Mesenchymal stem cell (in vitro differentiated cells and primary cell): ENCODE data around the gene RASSF1.

Experiments used
- DNase-seq: peaks from one replicate; pipeline ENCODE4 v3.0.0-alpha.2; 2013
- H2AFZ ChIP-seq: one replicate; pipeline ENCODE4 v1.6.1; 2013; ENCODE audit warnings: low read depth, mild to moderate bottlenecking, control low read depth, inconsistent platforms, low read length, moderate library complexity
- H2AK5ac ChIP-seq: 2 replicates; pipeline ENCODE4 v1.6.1; 2013; ENCODE audit warnings: low read length, moderate library complexity, mild to moderate bottlenecking, inconsistent platforms; ENCODE audit not compliant: severe bottlenecking
- H2BK120ac ChIP-seq: one replicate; pipeline ENCODE4 v1.6.1; 2013; ENCODE audit warnings: low read depth, mild to moderate bottlenecking, inconsistent platforms, low read length, moderate library complexity
- H2BK12ac ChIP-seq, 2 experiments: one replicate each; pipeline ENCODE4 v1.6.1; 2013; ENCODE audit warnings: inconsistent platforms in 2 of 2, low read length in 2 of 2, mild to moderate bottlenecking in 2 of 2, moderate library complexity in 2 of 2, control low read depth in 1 of 2
- H2BK15ac ChIP-seq: one replicate; pipeline ENCODE4 v1.6.1; 2013; ENCODE audit warnings: mild to moderate bottlenecking, low read depth, inconsistent platforms; ENCODE audit not compliant: poor library complexity, severe bottlenecking
- H2BK5ac ChIP-seq: 2 replicates; pipeline ENCODE4 v1.6.1; 2013; ENCODE audit warnings: low read depth, mild to moderate bottlenecking, low read length, control low read depth, inconsistent platforms; ENCODE audit not compliant: poor library complexity, severe bottlenecking
- H3K14ac ChIP-seq, 2 experiments: one replicate each; pipeline ENCODE4 v1.6.1; 2013; ENCODE audit warnings: inconsistent platforms in 2 of 2, low read length in 2 of 2, control low read depth in 1 of 2, mild to moderate bottlenecking in 1 of 2, moderate library complexity in 1 of 2
- H3K18ac ChIP-seq, 2 experiments: one replicate each; pipeline ENCODE4 v1.6.1; 2013; ENCODE audit warnings: inconsistent platforms in 2 of 2, low read length in 2 of 2, control low read depth in 1 of 2, low read depth in 1 of 2, mild to moderate bottlenecking in 1 of 2
- H3K23ac ChIP-seq, 2 experiments: one replicate each; pipeline ENCODE4 v1.6.1; 2013; ENCODE audit warnings: inconsistent platforms in 2 of 2, low read length in 2 of 2, mild to moderate bottlenecking in 2 of 2, moderate library complexity in 2 of 2, control low read depth in 1 of 2
- H3K27ac ChIP-seq: 2 replicates; pipeline ENCODE4 v1.5.1; 2013; ENCODE audit warnings: mild to moderate bottlenecking, moderate library complexity, low read length, control low read depth, inconsistent platforms; ENCODE audit not compliant: poor library complexity, severe bottlenecking
- H3K27me3 ChIP-seq, 2 experiments: 2 replicates each; pipeline versions ENCODE4 v1.6.1 to v1.7.0; 2013; ENCODE audit warnings: low read length in 2 of 2, mild to moderate bottlenecking in 2 of 2, moderate library complexity in 2 of 2, control low read depth in 1 of 2, inconsistent platforms in 1 of 2; ENCODE audit not compliant: control insufficient read depth in 1 of 2, insufficient read depth in 1 of 2
- H3K36me3 ChIP-seq, 2 experiments: 2 replicates each; pipeline versions ENCODE4 v1.6.1 to v1.7.0; 2013; ENCODE audit warnings: low read length in 2 of 2, control low read depth in 1 of 2, inconsistent platforms in 1 of 2, low read depth in 1 of 2, mild to moderate bottlenecking in 1 of 2; ENCODE audit not compliant: insufficient read depth in 2 of 2, control insufficient read depth in 1 of 2
- H3K4ac ChIP-seq, 2 experiments: one replicate each; pipeline ENCODE4 v1.6.1; 2013; ENCODE audit warnings: inconsistent platforms in 2 of 2, low read length in 2 of 2, mild to moderate bottlenecking in 2 of 2, moderate library complexity in 2 of 2, control low read depth in 1 of 2, low read depth in 1 of 2
- H3K4me1 ChIP-seq: 2 replicates; pipeline ENCODE4 v1.6.1; 2013; ENCODE audit warnings: low read depth, low read length, control low read depth; ENCODE audit not compliant: control insufficient read depth, insufficient read depth
- H3K4me2 ChIP-seq: 2 replicates; pipeline ENCODE4 v1.6.1; 2013; ENCODE audit warnings: low read length, mild to moderate bottlenecking, inconsistent platforms; ENCODE audit not compliant: poor library complexity, severe bottlenecking
- H3K4me3 ChIP-seq, 2 experiments: 2 replicates each; pipeline versions ENCODE4 v1.5.1 to v1.7.0; 2013; ENCODE audit warnings: low read length in 2 of 2, mild to moderate bottlenecking in 2 of 2, control low read depth in 1 of 2, low read depth in 1 of 2; ENCODE audit not compliant: insufficient read depth in 1 of 2
- H3K79me1 ChIP-seq: replicated peaks from 2 replicates; pipeline ENCODE4 v1.6.1; 2013; ENCODE audit warnings: mild to moderate bottlenecking, control low read depth, low read length, inconsistent platforms; ENCODE audit not compliant: poor library complexity, severe bottlenecking
- H3K9ac ChIP-seq: 2 replicates; pipeline ENCODE4 v1.7.0; 2013; ENCODE audit warnings: mild to moderate bottlenecking, low read length, moderate library complexity
- H3K9me3 ChIP-seq: 2 replicates; pipeline ENCODE4 v1.7.0; 2013; ENCODE audit warnings: mild to moderate bottlenecking, low read length; ENCODE audit not compliant: control insufficient read depth
- H4K8ac ChIP-seq: one replicate; pipeline ENCODE4 v1.6.1; 2013; ENCODE audit warnings: inconsistent platforms, mild to moderate bottlenecking, low read length, moderate library complexity
- H4K91ac ChIP-seq: one replicate; pipeline ENCODE4 v1.6.1; 2013; ENCODE audit warnings: mild to moderate bottlenecking, low read length, inconsistent platforms
- WGBS: methylation state at CpG from one replicate; pipeline ENCODE4 v1.1.7; 2013; ENCODE audit warnings: mixed read lengths; 5-methylcytosine and 5-hydroxymethylcytosine counted together

The RASSF1 gene

GRCh38 chr3:50334339-50335075 is 6.1 kb downstream of the RASSF1 start:
- H3K18ac ChIP-seq = no peak overlapping the region
- H3K9ac ChIP-seq = peak overlapping the region; percentile 97
- no peak overlapping the region for H2BK120ac ChIP-seq
- H3K23ac ChIP-seq = no peak overlapping the region
- no peak overlapping the region for H2AK5ac ChIP-seq
- peaks cover 29 to 35% of the 10 kb centered on the region in 2 experiments for H3K36me3 ChIP-seq
- H4K91ac ChIP-seq = no peak overlapping the region
- H3K4me3 ChIP-seq = peak overlapping the region in 1 of 2 experiments; percentile 40
- H2AFZ ChIP-seq = no peak overlapping the region
- no peak overlapping the region for H2BK5ac ChIP-seq
- no peak overlapping the region for H3K4me2 ChIP-seq
- no peak overlapping the region for H2BK12ac ChIP-seq
- H3K27ac ChIP-seq = no peak overlapping the region
- H3K9me3 ChIP-seq = no peaks in the 10 kb centered on the region
- no peak overlapping the region for H3K14ac ChIP-seq
- H3K4ac ChIP-seq = peak overlapping the region in 1 of 2 experiments; percentile 40
- H3K27me3 ChIP-seq = no peaks in the 10 kb centered on the region
- peak; percentile 68 for DNase-seq
- peaks cover 25% of the 10 kb centered on the region for H3K79me1 ChIP-seq
- 85% methylated on average over 5 of the region's 5 CpGs for WGBS
- H2BK15ac ChIP-seq = no peak overlapping the region
- H3K4me1 ChIP-seq = peaks cover 26% of the 10 kb centered on the region
- H4K8ac ChIP-seq = no peak overlapping the region

GRCh38 chr3:50333744-50334328 is 6.8 kb downstream of the RASSF1 start:
- no peaks in the 10 kb centered on the region for H3K27me3 ChIP-seq
- H2BK5ac ChIP-seq = no peak overlapping the region
- peaks cover 26% of the 10 kb centered on the region for H3K4me1 ChIP-seq
- no peak overlapping the region for H2BK12ac ChIP-seq
- H3K9me3 ChIP-seq = no peaks in the 10 kb centered on the region
- H2BK120ac ChIP-seq = no peak overlapping the region
- no peak overlapping the region for H3K4me2 ChIP-seq
- H2AK5ac ChIP-seq = no peak overlapping the region
- H2AFZ ChIP-seq = no peak overlapping the region
- H3K14ac ChIP-seq = no peak overlapping the region
- peak overlapping the region; percentile 97 for H3K9ac ChIP-seq
- H3K79me1 ChIP-seq = peaks cover 24% of the 10 kb centered on the region
- H4K91ac ChIP-seq = no peak overlapping the region
- DNase-seq = peak; percentile 86
- H4K8ac ChIP-seq = peak overlapping the region; percentile 29
- H3K4me3 ChIP-seq = peak overlapping the region in 1 of 2 experiments; percentile 40
- H2BK15ac ChIP-seq = no peak overlapping the region
- H3K4ac ChIP-seq = peak overlapping the region in 1 of 2 experiments; percentile 8
- 71% methylated on average over 12 of the region's 12 CpGs for WGBS
- no peak overlapping the region for H3K18ac ChIP-seq
- H3K23ac ChIP-seq = no peak overlapping the region
- H3K27ac ChIP-seq = no peak overlapping the region
- peaks cover 33 to 41% of the 10 kb centered on the region in 2 experiments for H3K36me3 ChIP-seq

- H3K4me1 ChIP-seq = peaks cover 26% of the 10 kb centered on the region
- H3K27me3 ChIP-seq = no peaks in the 10 kb centered on the region
- H2BK15ac ChIP-seq = no peak overlapping the region
- H2BK5ac ChIP-seq = no peak overlapping the region
- H4K91ac ChIP-seq = peak overlapping the region; percentile 21
- DNase-seq = no peak
- no peak overlapping the region for H3K4me2 ChIP-seq
- no peak overlapping the region for H2AK5ac ChIP-seq
- no peak overlapping the region for H3K27ac ChIP-seq
- H3K36me3 ChIP-seq = peaks cover 33 to 44% of the 10 kb centered on the region in 2 experiments
- peaks cover 24% of the 10 kb centered on the region for H3K79me1 ChIP-seq
- H2BK12ac ChIP-seq = no peak overlapping the region
- 96% methylated on average over 19 of the region's 19 CpGs for WGBS
- no peak overlapping the region for H3K18ac ChIP-seq
- no peaks in the 10 kb centered on the region for H3K9me3 ChIP-seq
- no peak overlapping the region for H3K4me3 ChIP-seq
- no peak overlapping the region for H3K14ac ChIP-seq
- no peak overlapping the region for H2AFZ ChIP-seq
- no peak overlapping the region for H4K8ac ChIP-seq
- H3K9ac ChIP-seq = no peak overlapping the region
- no peak overlapping the region for H2BK120ac ChIP-seq
- H3K23ac ChIP-seq = no peak overlapping the region
- no peak overlapping the region for H3K4ac ChIP-seq
Observed at GRCh38 chr3:50331364-50331907, 9.2 kb downstream of the RASSF1 start.

GRCh38 chr3:50330330-50330729 is 10.3 kb downstream of the RASSF1 start:
- Histone ChIP-seq H3K9ac (no peak overlapping the region), H2BK15ac (no peak overlapping the region), H3K4me1 (peaks cover 19% of the 10 kb centered on the region), H2BK12ac (no peak overlapping the region), H3K27me3 (no peaks in the 10 kb centered on the region), H3K4me2 (no peak overlapping the region), H3K36me3 (peaks cover 43 to 55% of the 10 kb centered on the region in 2 experiments), H4K91ac (no peak overlapping the region), H3K23ac (no peak overlapping the region), H2AFZ (no peak overlapping the region), H2BK5ac (no peak overlapping the region), H2BK120ac (no peak overlapping the region), H3K14ac (no peak overlapping the region), H3K4me3 (no peak overlapping the region), H3K27ac (no peak overlapping the region), H3K9me3 (no peaks in the 10 kb centered on the region), H3K18ac (no peak overlapping the region), H3K4ac (no peak overlapping the region), H3K79me1 (peaks cover 26% of the 10 kb centered on the region), H4K8ac (no peak overlapping the region), H2AK5ac (no peak overlapping the region)
- 98% methylated on average over 10 of the region's 10 CpGs for WGBS
- no peak for DNase-seq
